Stomach (tissue), 9 donors: ENCODE measurements around the gene OXT. TPM values are rescaled to one million over a fixed set of nuclear protein-coding genes. Genes with fewer than 3 reads are reported as not detected.

ENCODE experiments used
- DNase-seq, 2 donors: peaks; one replicate each; pipeline versions ENCODE4 v3.0.0 to v3.0.0-alpha.2; 2013 to 2019
- H3K27ac ChIP-seq, 5 donors: fragments of 200-600 bp in 4 of 5; sonication (generic) in 4 of 5; one replicate each; pipeline ENCODE4 v1.5.1; 2013 to 2019; ENCODE audit warnings: mild to moderate bottlenecking in 1 of 5, moderate library complexity in 1 of 5
- H3K27me3 ChIP-seq, 3 donors: fragments of 200-600 bp; sonication (generic); one replicate each; pipeline ENCODE4 v1.5.1; 2017 to 2019; ENCODE audit warnings: mixed run types in 1 of 3
- H3K36me3 ChIP-seq, 4 donors: fragments of 200-600 bp; sonication (generic); 1 replicate in 3 of 4; 2 replicates in 1 of 4; pipeline ENCODE4 v1.5.1; 2016 to 2019
- H3K4me1 ChIP-seq, 4 donors: fragments of 200-600 bp; sonication (generic); one replicate each; pipeline ENCODE4 v1.5.1; 2016 to 2019
- H3K4me3 ChIP-seq, 4 donors: fragments of 200-600 bp; sonication (generic) in 3 of 4; one replicate each; pipeline ENCODE4 v1.5.1; 2016 to 2019; ENCODE audit warnings: mild to moderate bottlenecking in 1 of 4
- H3K9me3 ChIP-seq, 4 donors: fragments of 200-600 bp; sonication (generic); one replicate each; pipeline ENCODE4 v1.5.1; 2016 to 2019
- EP300 ChIP-seq: sonication (generic); formaldehyde crosslinking; IDR thresholded peaks from one replicate; pipeline ENCODE4 v1.6.1; 2017; ENCODE audit warnings: antibody characterized with exemption
- POLR2A ChIP-seq, 4 donors: fragments of 450-650 bp; IDR thresholded peaks; one replicate each; pipeline ENCODE4 v1.6.1; 2016; ENCODE audit warnings: antibody characterized with exemption in 4 of 4, control low read depth in 2 of 4, mild to moderate bottlenecking in 1 of 4, moderate library complexity in 1 of 4
- POLR2AphosphoS5 ChIP-seq, 3 donors: sonication (generic); formaldehyde crosslinking; IDR thresholded peaks; one replicate each; pipeline ENCODE4 v1.6.1; 2016; ENCODE audit warnings: antibody characterized with exemption in 3 of 3
- WGBS, 5 donors: extraction: QIAGEN DNeasy Blood & Tissue Kit in 3 of 5; methylation state at CpG; one replicate each; pipeline versions ENCODE4 v1.1.5 to v1.1.7; 2013 to 2018; 5-methylcytosine and 5-hydroxymethylcytosine counted together
- intact Hi-C: fragments of 100-400 bp; cut with DNase I; formaldehyde crosslinking; loops from one replicate; pipeline ENCODE4 v1.15.1; 2023; ENCODE audit warnings: low total_unique reads
- polyA plus RNA-seq, 3 donors: library from polyadenylated mRNA; stranded (reverse); fragments of 200-250 nt; gene quantifications; one replicate each; pipeline ENCODE4 v1.2.3, GENCODE V29; 2013
- total RNA-seq, 5 donors: library from RNA; depleted of rRNA; stranded (reverse); fragments of >200 nt; gene quantifications; one replicate each; pipeline versions ENCODE4 v1.1.0 to v1.2.3, GENCODE V29; 2014 to 2016
- TF ChIP-seq, protein P1 (sequence below), 7 experiments: fragments of 450-650 bp in 4 of 7; fragments of 200-600 bp in 3 of 7; sonication (generic) in 3 of 7; IDR thresholded peaks; one replicate each; pipeline ENCODE4 v1.5.1; 2016 to 2019; ENCODE audit warnings: antibody characterized with exemption in 7 of 7, control low read depth in 2 of 7, mild to moderate bottlenecking in 1 of 7
- donor health status: healthy with polysubstance abuse.
- donor health status: Bipolar disorder and iron deficiency.
- donor health status: healthy.

The OXT gene
- total and polyA plus RNA-seq, 8 donors, result 0.45 TPM; not detected in 7

DNA sequence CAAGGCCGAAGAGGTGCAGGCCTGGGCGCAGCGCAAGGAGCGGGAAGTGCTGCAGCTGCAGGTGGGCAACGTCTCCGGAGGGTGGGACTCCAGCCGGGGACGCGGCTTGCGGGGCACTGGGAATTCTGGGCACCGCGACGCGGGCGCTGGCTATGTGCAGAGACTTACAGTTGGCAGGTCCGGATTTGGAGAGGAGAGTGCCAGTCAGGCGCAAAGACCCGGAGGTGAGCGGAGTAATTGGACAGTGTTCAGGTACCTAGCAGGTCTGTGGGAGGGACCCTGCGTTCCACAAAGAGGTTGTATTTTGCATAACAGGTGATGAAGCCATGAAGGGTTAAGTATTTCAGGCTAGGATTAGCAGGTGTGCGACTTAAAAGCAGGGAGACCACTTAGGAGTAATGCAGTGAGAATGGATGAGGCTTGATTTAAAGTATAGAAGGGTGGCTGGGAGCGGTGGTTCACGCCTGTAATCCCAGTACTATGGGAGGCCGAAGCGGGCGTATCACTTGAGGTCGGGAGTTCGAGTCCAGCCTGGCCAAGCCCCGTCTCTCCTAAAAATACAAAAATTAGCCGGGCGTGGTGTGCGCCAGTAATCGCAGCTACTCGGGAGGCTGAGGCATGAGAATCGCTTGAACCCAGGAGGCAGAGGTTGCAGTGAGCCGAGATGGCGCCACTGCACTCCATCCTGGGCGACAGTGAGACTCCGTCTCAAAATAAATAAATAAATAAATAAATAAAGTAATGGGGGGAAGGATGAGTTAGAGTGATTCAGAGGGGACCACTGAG lies 24.6 kb upstream of the OXT start:
- Histone ChIP-seq H3K4me3 (peak overlapping the region; percentile 85 to 97 (median 96)), H3K27me3 (no peaks in the 10 kb centered on the region), H3K27ac (peak overlapping the region; percentile 91 to 96 (median 94)), H3K4me1 (peaks cover 13 to 46% (median 39%) of the 10 kb centered on the region in 4 donors), H3K36me3 (peaks cover 22 to 39% (median 32%) of the 10 kb centered on the region in 4 donors), H3K9me3 (no peaks in the 10 kb centered on the region)
- no peak for TF ChIP-seq EP300
- TF ChIP-seq POLR2A (IDR thresholded peaks at IDR 0.05), result no peak
- TF ChIP-seq, protein P1, sequence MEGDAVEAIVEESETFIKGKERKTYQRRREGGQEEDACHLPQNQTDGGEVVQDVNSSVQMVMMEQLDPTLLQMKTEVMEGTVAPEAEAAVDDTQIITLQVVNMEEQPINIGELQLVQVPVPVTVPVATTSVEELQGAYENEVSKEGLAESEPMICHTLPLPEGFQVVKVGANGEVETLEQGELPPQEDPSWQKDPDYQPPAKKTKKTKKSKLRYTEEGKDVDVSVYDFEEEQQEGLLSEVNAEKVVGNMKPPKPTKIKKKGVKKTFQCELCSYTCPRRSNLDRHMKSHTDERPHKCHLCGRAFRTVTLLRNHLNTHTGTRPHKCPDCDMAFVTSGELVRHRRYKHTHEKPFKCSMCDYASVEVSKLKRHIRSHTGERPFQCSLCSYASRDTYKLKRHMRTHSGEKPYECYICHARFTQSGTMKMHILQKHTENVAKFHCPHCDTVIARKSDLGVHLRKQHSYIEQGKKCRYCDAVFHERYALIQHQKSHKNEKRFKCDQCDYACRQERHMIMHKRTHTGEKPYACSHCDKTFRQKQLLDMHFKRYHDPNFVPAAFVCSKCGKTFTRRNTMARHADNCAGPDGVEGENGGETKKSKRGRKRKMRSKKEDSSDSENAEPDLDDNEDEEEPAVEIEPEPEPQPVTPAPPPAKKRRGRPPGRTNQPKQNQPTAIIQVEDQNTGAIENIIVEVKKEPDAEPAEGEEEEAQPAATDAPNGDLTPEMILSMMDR (IDR thresholded peaks at IDR 0.05), result no peak
- peak in 1 of 3 donors; percentile 4 for TF ChIP-seq POLR2AphosphoS5 (IDR thresholded peaks at IDR 0.05)
- intact Hi-C loops, result no loop called here
- peak; percentile 33 to 75 for DNase-seq
- 29 to 62% (median 34%) methylated on average over 24 to 39 of the region's 39 CpGs for WGBS, 5 donors

DNA sequence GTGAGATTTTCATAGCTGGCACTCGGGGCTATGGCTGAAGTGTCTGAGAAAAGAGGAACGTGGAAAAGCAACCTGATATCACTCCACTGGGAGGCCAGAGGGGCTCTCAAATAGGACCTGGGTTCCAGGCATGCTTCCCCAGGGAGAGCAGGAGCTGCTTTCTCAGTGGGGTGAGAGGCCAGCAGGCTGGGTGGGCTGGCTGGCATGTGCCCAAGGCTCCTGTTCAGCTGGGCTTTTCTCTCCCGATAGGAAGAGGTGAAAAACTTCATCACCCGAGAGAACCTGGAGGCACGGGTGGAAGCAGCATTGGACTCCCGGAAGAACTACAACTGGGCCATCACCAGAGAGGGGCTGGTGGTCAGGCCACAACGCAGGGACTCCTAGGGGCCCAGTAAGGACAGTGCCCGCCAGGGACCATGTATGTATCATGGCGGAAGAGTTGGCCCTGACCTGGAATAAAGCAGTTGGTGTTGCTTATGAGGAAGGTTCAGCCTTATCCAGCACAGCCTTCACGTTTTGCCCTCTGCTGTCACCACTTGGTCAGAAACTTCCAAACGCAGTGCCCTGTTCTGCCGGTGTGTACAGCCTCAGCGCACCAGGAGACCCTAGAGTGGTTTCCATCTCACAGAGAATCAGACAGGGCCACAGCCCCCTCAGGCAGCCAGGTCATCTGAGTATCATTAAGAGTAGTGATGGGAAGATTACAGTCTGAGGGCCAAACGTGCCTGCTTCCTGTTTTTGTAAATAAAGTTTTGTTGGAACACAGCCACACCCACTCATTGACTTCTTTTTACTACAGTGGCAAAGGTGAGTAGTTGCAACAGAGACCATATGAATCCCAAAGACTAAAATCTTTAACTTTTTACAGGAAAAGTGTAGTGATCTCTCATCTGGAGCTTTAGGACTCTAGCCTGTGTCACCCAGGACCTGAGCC lies 23.7 kb upstream of the OXT start:
- TF ChIP-seq POLR2AphosphoS5 (IDR thresholded peaks at IDR 0.05) (no peak), POLR2A (IDR thresholded peaks at IDR 0.05) (no peak), EP300 (no peak)
- TF ChIP-seq, protein P1 (IDR thresholded peaks at IDR 0.05), result no peak
- no peak for DNase-seq
- no peak overlapping the region for H3K27ac ChIP-seq
- H3K4me1 ChIP-seq, result peaks cover 10 to 37% (median 31%) of the 10 kb centered on the region in 4 donors
- H3K4me3 ChIP-seq, result peak overlapping the region in 2 of 4 donors; percentile 85 to 97
- intact Hi-C loops, result no loop called here
- H3K27me3 ChIP-seq, result no peaks in the 10 kb centered on the region
- WGBS, 5 donors, result 75 to 86% (median 85%) methylated on average over 10 to 14 of the region's 14 CpGs
- peaks cover 22 to 39% (median 32%) of the 10 kb centered on the region in 4 donors for H3K36me3 ChIP-seq
- H3K9me3 ChIP-seq, result no peaks in the 10 kb centered on the region

- H3K27me3 ChIP-seq, result no peaks in the 10 kb centered on the region
- intact Hi-C loops, result loop anchor here (10.0 kb wide), 1 partner anchor 63 kb away; no protein-coding TSS in a partner anchor
These were observed 19.9 kb upstream of the OXT start for GRCh38 chr20:3051385-3052019.

More at GRCh38 chr20:3051385-3052019, 19.9 kb upstream of the OXT start:
- no peak for DNase-seq
- H3K4me1 ChIP-seq, result peaks cover 10 to 20% (median 15%) of the 10 kb centered on the region in 4 donors
- TF ChIP-seq POLR2A (IDR thresholded peaks at IDR 0.05) (no peak), EP300 (no peak), POLR2AphosphoS5 (IDR thresholded peaks at IDR 0.05) (no peak)
- TF ChIP-seq, protein P1 (IDR thresholded peaks at IDR 0.05), result no peak
- no peaks in the 10 kb centered on the region for H3K9me3 ChIP-seq
- 55 to 64% (median 57%) methylated on average over 7 of the region's 7 CpGs for WGBS, 5 donors
- peaks cover 22 to 39% (median 32%) of the 10 kb centered on the region in 4 donors for H3K36me3 ChIP-seq
- no peak overlapping the region for H3K4me3 ChIP-seq
- no peak overlapping the region for H3K27ac ChIP-seq
